Stimulated activated CD8-positive, alpha-beta memory T cell treated with anti-CD3 and anti-CD28 coated beads, Interleukin-4, amount 100 ng/mL, for 4 hours (primary cell): ENCODE measurements around the gene VPS50.
A peak's percentile ranks its signal among the peaks of the same experiment; 100 is the strongest.

Source experiments
- DNase-seq, 2 donors: peaks; one replicate each; pipeline ENCODE4 v3.0.0-alpha.2; 2020; ENCODE audit warnings: low read depth in 2 of 2, low spot score in 1 of 2

Gene VPS50

GRCh38 chr7:93231799-93232672, at the start of gene VPS50:
VPS50 (plus strand) TSS chr7:93232366; CDS start chr7:93232468, 102 bp downstream.
- peak; percentile 80 to 81 for DNase-seq

- DNase-seq, result no peak
Observed at GRCh38 chr7:93185303-93186027, 46.7 kb upstream of the VPS50 start.

DNA sequence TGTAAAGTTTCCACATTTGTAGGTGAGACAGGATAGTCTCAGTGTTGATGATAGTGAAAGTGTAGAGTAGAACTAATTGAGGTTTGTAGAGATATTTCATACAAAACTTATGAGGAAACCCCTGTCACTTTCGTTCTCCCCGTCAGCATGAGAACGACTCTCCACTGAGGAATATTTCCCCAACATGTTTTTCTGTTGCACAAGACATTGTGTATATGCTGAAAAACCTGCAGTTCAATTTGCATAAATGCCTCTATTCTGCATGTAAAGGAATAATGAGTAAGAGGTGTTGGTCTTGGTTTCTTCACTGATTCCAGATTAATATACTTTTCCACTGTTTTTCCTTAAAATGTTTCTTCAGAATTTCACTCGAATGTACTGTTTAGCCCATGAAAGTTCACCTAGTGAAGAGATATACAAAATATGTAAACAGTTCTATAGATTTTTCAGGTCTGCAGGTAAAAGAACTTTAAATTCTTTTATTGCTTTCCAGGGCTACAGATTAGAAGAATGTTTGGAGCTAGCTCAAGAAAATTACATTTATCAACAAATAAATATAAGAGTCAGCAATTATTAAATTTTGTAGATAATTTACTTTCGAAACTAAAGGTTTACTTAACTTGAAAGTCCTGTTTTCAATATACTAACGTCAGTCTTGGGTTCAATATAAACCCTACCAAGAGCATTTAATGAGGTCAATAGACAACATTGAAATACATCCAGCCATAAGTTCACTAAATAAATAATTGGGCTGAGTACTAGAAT, 43.1 kb upstream of the VPS50 start:
- DNase-seq, result no peak

GRCh38 chr7:93194386-93194785, 37.8 kb upstream of the VPS50 start:
- DNase-seq, result no peak

- DNase-seq, result no peak
Observed at GRCh38 chr7:93196336-93196735, 35.8 kb upstream of the VPS50 start.

- DNase-seq, result no peak
Observed at GRCh38 chr7:93198472-93198871, 33.7 kb upstream of the VPS50 start.

DNA sequence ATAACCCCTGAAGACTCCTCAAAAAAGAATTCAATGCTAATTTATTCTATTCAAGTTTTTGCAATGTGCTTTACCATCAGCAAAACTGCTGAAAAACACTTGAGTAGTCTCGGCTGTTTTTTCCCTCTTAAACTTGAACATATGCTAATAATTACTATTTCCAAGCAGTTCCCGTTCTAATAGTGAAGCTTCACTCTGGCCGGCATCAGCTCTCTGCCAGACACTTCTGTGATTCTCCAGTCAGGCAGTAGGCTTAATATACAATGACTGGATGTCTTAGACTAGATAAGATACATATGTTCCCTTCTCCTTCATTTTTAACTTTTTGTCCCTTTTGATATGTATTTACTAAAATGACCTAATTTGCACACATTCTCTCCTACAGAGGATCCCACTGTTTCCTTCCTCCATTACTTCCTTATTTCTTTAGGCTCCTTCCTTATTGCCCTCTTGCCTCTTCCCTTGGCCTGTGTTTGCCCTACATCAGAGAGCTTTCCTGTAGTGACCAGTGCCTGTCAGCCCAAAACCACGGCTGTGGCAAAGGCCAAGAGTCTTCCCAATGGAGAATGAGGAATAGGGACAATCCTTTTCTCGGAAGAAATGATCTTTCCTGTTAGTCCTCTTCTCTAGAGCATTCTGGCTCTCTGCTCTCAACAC, 29.4 kb upstream of the VPS50 start:
- no peak for DNase-seq

GRCh38 chr7:93203496-93203895, 28.7 kb upstream of the VPS50 start:
- DNase-seq, result no peak

GRCh38 chr7:93205046-93205445, 27.1 kb upstream of the VPS50 start:
- DNase-seq, result no peak

DNA sequence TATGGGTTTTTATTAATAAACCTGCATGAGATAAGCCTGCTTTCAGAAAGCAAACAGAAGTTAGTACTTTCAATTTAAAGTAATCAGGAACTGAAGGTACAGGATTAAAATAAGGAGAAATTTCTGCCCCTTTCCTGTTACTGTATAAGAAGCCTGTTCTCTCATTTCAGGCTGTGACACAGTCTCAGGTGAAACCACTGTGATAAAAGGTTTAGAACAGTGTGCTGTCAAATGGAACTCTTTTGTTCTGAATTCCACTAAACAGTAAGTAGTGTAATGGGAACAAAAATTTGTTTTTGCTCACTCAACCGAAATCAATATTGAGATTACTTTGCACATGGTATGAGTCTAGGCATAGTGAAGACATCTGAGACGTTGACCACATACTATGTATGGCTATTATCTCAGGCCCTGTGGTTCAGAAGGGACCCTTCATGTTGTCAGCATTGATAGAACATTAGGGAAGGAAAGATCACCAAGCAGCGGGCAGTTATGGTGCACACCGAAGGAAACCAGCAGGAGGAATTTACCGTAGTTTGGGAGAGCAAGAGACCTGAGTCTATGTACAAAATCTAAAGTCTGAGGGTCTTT, 20.8 kb upstream of the VPS50 start:
- DNase-seq, result no peak

- DNase-seq, result no peak
Observed at GRCh38 chr7:93212881-93213280, 19.3 kb upstream of the VPS50 start.

DNA sequence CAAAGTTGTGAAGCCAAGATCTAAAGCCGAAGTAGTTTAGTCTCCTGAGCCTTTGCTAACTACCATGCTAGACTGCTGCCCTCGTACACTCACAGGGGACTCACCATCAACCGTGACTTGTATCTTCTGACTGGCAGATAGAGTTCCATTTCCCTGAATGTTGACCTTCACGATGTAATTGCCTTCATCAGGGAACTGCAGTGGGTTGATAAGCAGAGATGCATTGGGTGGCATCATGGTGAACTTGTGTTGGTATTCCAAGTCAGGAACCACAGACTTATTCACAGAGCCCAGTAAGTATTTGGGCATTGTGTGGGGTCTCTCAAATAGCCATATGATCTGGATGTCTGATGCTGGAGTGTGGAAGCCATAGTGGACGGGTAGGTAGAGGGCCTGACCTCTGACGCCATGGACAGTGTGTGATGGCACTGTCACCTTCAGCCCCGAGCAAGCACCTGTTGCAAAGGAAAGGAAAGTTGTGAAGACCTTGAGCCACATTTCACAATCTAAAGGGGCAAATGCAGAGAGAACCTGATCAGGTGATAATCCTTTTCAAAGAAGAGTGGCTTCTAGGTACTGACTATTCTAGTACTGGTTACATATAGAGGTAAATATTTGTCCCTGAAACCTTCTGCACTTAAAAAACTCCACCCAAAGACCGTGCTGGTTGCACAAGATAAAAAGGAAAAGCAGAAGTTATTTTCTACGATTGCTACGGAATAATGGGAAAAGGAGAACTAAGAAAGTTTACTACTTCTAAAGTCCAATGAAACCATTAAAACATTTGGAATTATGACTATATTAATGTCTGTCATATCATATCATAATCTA, 13.0 kb upstream of the VPS50 start:
- no peak for DNase-seq

GRCh38 chr7:93219868-93220267, 12.3 kb upstream of the VPS50 start:
- no peak for DNase-seq

DNA sequence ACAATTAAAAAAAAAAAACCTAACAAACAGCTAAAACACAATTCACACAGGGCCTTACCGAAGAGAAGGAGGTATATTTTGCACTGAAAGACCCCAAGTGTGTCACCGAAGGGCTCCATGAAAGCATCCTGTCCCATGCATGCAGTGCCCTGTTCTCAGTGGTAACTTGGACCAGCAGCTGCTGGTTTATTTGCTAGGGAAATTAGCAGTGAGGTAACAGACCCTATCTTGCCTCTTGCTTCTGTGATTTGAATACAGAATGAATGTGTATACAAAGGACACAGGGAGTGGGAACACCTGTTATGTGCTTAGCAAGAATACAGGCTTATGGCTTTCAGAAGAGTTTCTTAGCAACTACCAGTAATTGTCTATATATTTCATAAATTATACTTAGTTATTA, 5.9 kb upstream of the VPS50 start, which contains the start of gene HEPACAM2:
HEPACAM2 (minus strand) TSS at position 160 of the 400 bp plus-strand sequence.
- no peak for DNase-seq

DNA sequence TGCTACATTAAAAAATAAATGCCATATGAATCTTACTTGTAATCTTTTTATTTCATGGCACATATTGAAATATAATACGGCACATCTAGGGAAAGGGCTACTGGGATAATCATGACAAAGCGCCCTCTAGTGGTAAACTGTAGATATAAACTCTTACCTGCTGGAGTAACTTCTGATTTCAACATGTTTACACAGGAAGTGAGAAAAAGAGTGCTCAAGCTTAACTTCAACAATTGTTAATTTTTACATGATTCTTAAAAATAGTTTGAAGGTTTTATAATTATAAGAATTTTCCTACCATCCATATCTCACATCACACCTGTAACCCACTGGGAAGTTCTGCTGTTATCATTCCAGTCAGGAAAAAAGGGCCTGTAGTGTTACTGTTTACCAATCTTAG, 3.9 kb upstream of the VPS50 start:
- no peak for DNase-seq

GRCh38 chr7:93231259-93231658, 907 bp upstream of the VPS50 start:
- no peak for DNase-seq

GRCh38 chr7:93232673-93233018, 480 bp downstream of the VPS50 start:
- DNase-seq, result no peak

GRCh38 chr7:93235541-93235940, 3.4 kb downstream of the VPS50 start:
- DNase-seq, result no peak

- no peak for DNase-seq
Observed at GRCh38 chr7:93238131-93238530, 6.0 kb downstream of the VPS50 start.

DNA sequence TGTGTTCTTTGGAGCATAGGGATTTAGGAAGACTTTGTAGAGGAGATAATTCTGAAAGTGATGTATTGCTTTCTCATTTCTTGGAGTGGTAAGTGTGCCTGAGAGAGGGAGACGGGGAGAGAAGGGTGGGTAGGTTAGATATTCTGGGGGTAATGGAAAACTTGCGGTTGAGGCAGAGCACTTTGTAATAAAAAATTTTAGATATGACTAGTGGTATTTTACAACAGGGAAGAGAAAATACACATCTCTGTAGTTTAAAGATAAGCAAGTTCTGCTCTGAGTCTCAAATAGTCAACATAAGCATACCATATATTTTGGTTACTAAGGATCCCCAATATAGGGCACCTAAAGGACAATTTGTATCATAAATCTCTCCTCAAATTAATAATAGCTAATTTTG, 6.6 kb downstream of the VPS50 start:
- no peak for DNase-seq
